Liver (tissue), 9 donors: ENCODE results near the gene ACP5. TPM values are rescaled to one million over a fixed set of nuclear protein-coding genes. Genes with fewer than 3 reads are reported as not detected.
A peak's percentile ranks its signal among the peaks of the same experiment; 100 is the strongest.

Experiments used
- DNase-seq: peaks from one replicate; pipeline ENCODE4 v3.0.0-alpha.2; 2017; ENCODE audit warnings: low spot score
- H3K27ac ChIP-seq, 2 donors: one replicate each; pipeline ENCODE4 v1.7.0; 2013; ENCODE audit warnings: inconsistent platforms in 2 of 2, low read length in 2 of 2, control low read depth in 1 of 2, low read depth in 1 of 2, mild to moderate bottlenecking in 1 of 2
- H3K27me3 ChIP-seq, 4 donors: one replicate each; pipeline versions ENCODE4 v1.6.1 to v1.7.0; 2013; ENCODE audit warnings: low read length in 3 of 4, inconsistent platforms in 1 of 4, mild to moderate bottlenecking in 1 of 4, moderate library complexity in 1 of 4; ENCODE audit not compliant: control insufficient read depth in 4 of 4, insufficient read depth in 4 of 4
- H3K36me3 ChIP-seq, 4 donors: one replicate each; pipeline versions ENCODE4 v1.6.1 to v1.7.0; 2013; ENCODE audit warnings: low read length in 3 of 4, mild to moderate bottlenecking in 3 of 4, low read depth in 1 of 4, moderate library complexity in 1 of 4; ENCODE audit not compliant: control insufficient read depth in 4 of 4, insufficient read depth in 3 of 4
- H3K4me1 ChIP-seq, 4 donors: one replicate each; pipeline versions ENCODE4 v1.6.1 to v1.7.0; 2013; ENCODE audit warnings: low read length in 3 of 4, mild to moderate bottlenecking in 3 of 4, moderate library complexity in 1 of 4; ENCODE audit not compliant: control insufficient read depth in 4 of 4, insufficient read depth in 4 of 4
- H3K4me3 ChIP-seq, 3 donors: one replicate each; pipeline versions ENCODE4 v1.6.1 to v1.7.0; 2013; ENCODE audit warnings: low read length in 3 of 3, control low read depth in 1 of 3, low read depth in 1 of 3, mild to moderate bottlenecking in 1 of 3
- H3K9ac ChIP-seq, 2 donors: one replicate each; pipeline ENCODE4 v1.7.0; 2013; ENCODE audit warnings: low read length in 2 of 2, mild to moderate bottlenecking in 2 of 2, moderate library complexity in 2 of 2, control low read depth in 1 of 2, low read depth in 1 of 2
- H3K9me3 ChIP-seq, 4 donors: one replicate each; pipeline versions ENCODE4 v1.6.1 to v1.7.0; 2013; ENCODE audit warnings: low read length in 3 of 4; ENCODE audit not compliant: control insufficient read depth in 4 of 4
- ATF3 ChIP-seq: IDR thresholded peaks from 2 replicates; pipeline ENCODE4 v1.6.1; 2016; ENCODE audit warnings: antibody characterized with exemption
- CTCF ChIP-seq: fragments of 150-350 bp; IDR thresholded peaks from 2 replicates; pipeline ENCODE4 v1.5.1; 2017; ENCODE audit warnings: improper control_type of control experiment, low read depth, low read length; ENCODE audit not compliant: missing input control
- EGR1 ChIP-seq, 2 donors: IDR thresholded peaks; 2 replicates each; pipeline ENCODE4 v1.6.1; 2016 to 2018; ENCODE audit warnings: antibody characterized with exemption in 2 of 2, low read depth in 2 of 2
- FOXA1 ChIP-seq: IDR thresholded peaks from 2 replicates; pipeline ENCODE4 v1.6.1; 2016; ENCODE audit warnings: antibody characterized with exemption
- FOXA2 ChIP-seq: IDR thresholded peaks from 2 replicates; pipeline ENCODE4 v1.6.1; 2016; ENCODE audit warnings: antibody characterized with exemption
- GABPA ChIP-seq, 2 donors: IDR thresholded peaks in 1 of 2; conservative IDR thresholded peaks in 1 of 2; 2 replicates each; pipeline ENCODE4 v1.6.1; 2016; ENCODE audit warnings: antibody characterized with exemption in 2 of 2, mild to moderate bottlenecking in 1 of 2, moderate library complexity in 1 of 2
- HNF4A ChIP-seq, 2 donors: conservative IDR thresholded peaks; 2 replicates each; pipeline ENCODE4 v1.6.1; 2016; ENCODE audit warnings: antibody characterized with exemption in 2 of 2, mild to moderate bottlenecking in 2 of 2
- HNF4G ChIP-seq: IDR thresholded peaks from 2 replicates; pipeline ENCODE4 v1.6.1; 2016; ENCODE audit warnings: antibody characterized with exemption
- JUND ChIP-seq, 2 donors: IDR thresholded peaks; 2 replicates each; pipeline ENCODE4 v1.6.1; 2016; ENCODE audit warnings: antibody characterized with exemption in 2 of 2
- MAX ChIP-seq: IDR thresholded peaks from 2 replicates; pipeline ENCODE4 v1.6.1; 2016; ENCODE audit warnings: antibody characterized with exemption
- NR2F2 ChIP-seq: IDR thresholded peaks from 2 replicates; pipeline ENCODE4 v1.6.1; 2016; ENCODE audit warnings: antibody characterized with exemption
- RAD21 ChIP-seq, 2 donors: IDR thresholded peaks; 2 replicates each; pipeline ENCODE4 v1.6.1; 2016; ENCODE audit warnings: antibody characterized with exemption in 2 of 2, mild to moderate bottlenecking in 2 of 2
- REST ChIP-seq: IDR thresholded peaks from 2 replicates; pipeline ENCODE4 v1.6.1; 2016; ENCODE audit warnings: antibody characterized with exemption, mild to moderate bottlenecking
- RXRA ChIP-seq, 2 donors: IDR thresholded peaks; 2 replicates each; pipeline ENCODE4 v1.6.1; 2017 to 2018; ENCODE audit warnings: antibody characterized with exemption in 2 of 2, mild to moderate bottlenecking in 1 of 2
- SP1 ChIP-seq: IDR thresholded peaks from 2 replicates; pipeline ENCODE4 v1.6.1; 2018; ENCODE audit warnings: antibody characterized with exemption, mild to moderate bottlenecking
- TAF1 ChIP-seq: conservative IDR thresholded peaks from 2 replicates; pipeline ENCODE4 v1.6.1; 2016; ENCODE audit warnings: antibody characterized with exemption, mild to moderate bottlenecking
- YY1 ChIP-seq: IDR thresholded peaks from 2 replicates; pipeline ENCODE4 v1.6.1; 2016; ENCODE audit warnings: antibody characterized with exemption, mild to moderate bottlenecking
- WGBS: extraction: QIAGEN DNeasy Blood & Tissue Kit; methylation state at CpG from one replicate; pipeline ENCODE4 v1.1.7; 2013; 5-methylcytosine and 5-hydroxymethylcytosine counted together
- polyA plus RNA-seq, 2 donors: library from polyadenylated mRNA; stranded (reverse) in 1 of 2; unstranded in 1 of 2; fragments of 200-250 nt in 1 of 2; fragments of >200 nt in 1 of 2; fragmentation: Nextera tagmentation in 1 of 2; extraction: Ambion mirVana in 1 of 2; gene quantifications; one replicate each; pipeline versions ENCODE4 v1.2.1 to v1.2.3, GENCODE V29; 2013 to 2015
- total RNA-seq, 2 donors: library from RNA; depleted of rRNA; stranded (reverse); fragments of >200 nt; gene quantifications; one replicate each; pipeline ENCODE4 v1.2.3, GENCODE V29; 2014
- donor health status: healthy.
- donor health status: healthy.
- donor health status: healthy.
- donor health status: healthy.
- donor health status: healthy.

The ACP5 gene
- total RNA-seq (10 to 100 TPM; 20.7 to 30.5 TPM), polyA plus RNA-seq (10 to 100 TPM; 18.6 to 26.9 TPM)

GRCh38 chr19:11577451-11578257 is at the start of gene ACP5:
TSS of gene ACP5 (minus strand) at chr19:11577645. CDS start at chr19:11577317, 328 bp downstream.
- Histone ChIP-seq H3K9ac (no peak within 1 kb of the TSS), H3K27me3 (no peaks in the 10 kb centered on the region), H3K4me1 (peaks cover 0 to 13% (median 7%) of the 10 kb centered on the region in 4 donors), H3K9me3 (no peaks in the 10 kb centered on the region), H3K4me3 (peak within 1 kb of the TSS in 2 of 3 donors; percentile 35 to 51), H3K36me3 (no peaks in the 10 kb centered on the region), H3K27ac (peak within 1 kb of the TSS in 1 of 2 donors; percentile 46)
- WGBS = 71% methylated on average over 18 of the region's 18 CpGs
- TF ChIP-seq TAF1 (no peak), YY1 (no peak), HNF4G (no peak), HNF4A (conservative IDR thresholded peaks at IDR 0.05) (no peak), REST (no peak), NR2F2 (no peak), JUND (IDR thresholded peaks at IDR 0.05) (no peak), MAX (no peak), RAD21 (IDR thresholded peaks at IDR 0.05) (no peak), ATF3 (no peak), EGR1 (IDR thresholded peaks at IDR 0.05; ENCODE audit: low read depth in 2 of 2) (no peak), RXRA (IDR thresholded peaks at IDR 0.05) (no peak), CTCF (no peak), GABPA (IDR thresholded peaks at IDR 0.05 in 1 of 2, conservative IDR thresholded peaks at IDR 0.05 in 1 of 2) (no peak), FOXA1 (no peak), FOXA2 (no peak)
- no peak for DNase-seq

GRCh38 chr19:11626252-11626651 is 48.8 kb upstream of the ACP5 start:
- Histone ChIP-seq H3K9ac (no peak overlapping the region), H3K36me3 (no peaks in the 10 kb centered on the region), H3K9me3 (no peaks in the 10 kb centered on the region), H3K4me3 (no peak overlapping the region), H3K27ac (no peak overlapping the region), H3K4me1 (peaks cover 1 to 11% (median 6%) of the 10 kb centered on the region in 4 donors), H3K27me3 (no peaks in the 10 kb centered on the region)
- no peak for DNase-seq
- TF ChIP-seq HNF4G = no peak
- TF ChIP-seq RXRA (IDR thresholded peaks at IDR 0.05) = no peak
- TF ChIP-seq GABPA (IDR thresholded peaks at IDR 0.05 in 1 of 2, conservative IDR thresholded peaks at IDR 0.05 in 1 of 2) = no peak
- TF ChIP-seq SP1 = no peak
- no peak for TF ChIP-seq FOXA2
- no peak for TF ChIP-seq MAX
- TF ChIP-seq EGR1 (IDR thresholded peaks at IDR 0.05; ENCODE audit: low read depth in 2 of 2) = no peak
- TF ChIP-seq ATF3 = no peak
- TF ChIP-seq JUND (IDR thresholded peaks at IDR 0.05) = no peak
- TF ChIP-seq RAD21 (IDR thresholded peaks at IDR 0.05) = no peak
- no peak for TF ChIP-seq NR2F2
- TF ChIP-seq CTCF = no peak
- TF ChIP-seq TAF1 = no peak
- TF ChIP-seq FOXA1 = no peak
- WGBS = 89% methylated on average over 15 of the region's 15 CpGs
